SK-N-SH (cell line): ENCODE results near the gene RGS17. TPM values are rescaled to one million over a fixed set of nuclear protein-coding genes. Genes with fewer than 3 reads are reported as not detected.

ENCODE experiments used
- CTCF ChIA-PET: fragments of 300-600, 350-600 bp; formaldehyde crosslinking; extraction: SDS; loops from one replicate; lab custom pipeline; 2021; lab: Yijun Ruan, JAX
- POLR2A ChIA-PET: fragments of 350-600 bp; sonication (Branson Sonifier 250); formaldehyde crosslinking; extraction: SDS; loops from one replicate; lab custom pipeline; 2020; ENCODE audit warnings: antibody characterized with exemption, inconsistent platforms; lab: Yijun Ruan, JAX
- DNase-seq: peaks from one replicate; pipeline ENCODE4 v3.0.0; 2012
- H2AFZ ChIP-seq: fragments of 200-600 bp; sonication (generic); 2 replicates; pipeline ENCODE4 v1.8.1; 2016; ENCODE audit warnings: antibody characterized with exemption, mild to moderate bottlenecking, low read depth
- H3F3A ChIP-seq: fragments of 200-600 bp; sonication (generic); replicated peaks from 2 replicates; pipeline ENCODE3; 2016; ENCODE audit warnings: antibody characterized with exemption, mild to moderate bottlenecking; ENCODE audit not compliant: insufficient read depth
- H3K27ac ChIP-seq, 2 experiments: fragments of 200-500 bp in 1 of 2; fragments of 200-600 bp in 1 of 2; sonication (Bioruptor generic) in 1 of 2; sonication (generic), shearing (Covaris generic) in 1 of 2; 2 replicates each; pipeline versions ENCODE4 v1.5.1 to v1.6.1; 2014 to 2016; ENCODE audit warnings: low read depth in 2 of 2, inconsistent platforms in 1 of 2, low read length in 1 of 2, mild to moderate bottlenecking in 1 of 2, mixed read lengths in 1 of 2
- H3K27me3 ChIP-seq: fragments of 200-600 bp; sonication (generic), shearing (Covaris generic); 2 replicates; pipeline ENCODE4 v1.6.1; 2016; ENCODE audit warnings: mixed run types; ENCODE audit not compliant: insufficient read depth
- H3K36me3 ChIP-seq, 2 experiments: fragments of 200-500 bp in 1 of 2; fragments of 200-600 bp in 1 of 2; sonication (Bioruptor generic) in 1 of 2; sonication (generic) in 1 of 2; replicated peaks in 1 of 2; 2 replicates each; pipeline versions ENCODE3 to v1.5.1; 2014 to 2016; ENCODE audit warnings: low read length in 1 of 2, mild to moderate bottlenecking in 1 of 2; ENCODE audit not compliant: insufficient read depth in 2 of 2, control insufficient read depth in 1 of 2
- H3K4me1 ChIP-seq, 2 experiments: fragments of 200-500 bp in 1 of 2; fragments of 200-600 bp in 1 of 2; sonication (Bioruptor generic) in 1 of 2; sonication (generic), shearing (Covaris generic) in 1 of 2; 2 replicates each; pipeline versions ENCODE4 v1.5.1 to v1.6.1; 2014 to 2016; ENCODE audit warnings: low read depth in 1 of 2, low read length in 1 of 2, mixed run types in 1 of 2; ENCODE audit not compliant: insufficient read depth in 2 of 2, control insufficient read depth in 1 of 2
- H3K4me2 ChIP-seq: fragments of 200-600 bp; sonication (generic), shearing (Covaris generic); 2 replicates; pipeline ENCODE4 v1.6.1; 2017; ENCODE audit warnings: mixed run types
- H3K4me3 ChIP-seq, 2 experiments: fragments of 200-500 bp in 1 of 2; fragments of 200-600 bp in 1 of 2; sonication (Bioruptor generic) in 1 of 2; sonication (generic), shearing (Covaris generic) in 1 of 2; 2 replicates each; pipeline versions ENCODE4 v1.5.1 to v1.8.1; 2014 to 2016; ENCODE audit warnings: low read depth in 2 of 2, inconsistent platforms in 1 of 2, low read length in 1 of 2, mild to moderate bottlenecking in 1 of 2, mixed read lengths in 1 of 2, moderate library complexity in 1 of 2
- H3K79me2 ChIP-seq: fragments of 200-600 bp; sonication (generic); 2 replicates; pipeline ENCODE4 v1.8.1; 2017; ENCODE audit warnings: mild to moderate bottlenecking; ENCODE audit not compliant: insufficient read depth
- H3K9ac ChIP-seq: fragments of 200-600 bp; sonication (generic); 2 replicates; pipeline ENCODE4 v1.6.1; 2017; ENCODE audit warnings: mixed run types
- H3K9me2 ChIP-seq: fragments of 200-600 bp; sonication (generic); 2 replicates; pipeline ENCODE4 v1.6.1; 2017; ENCODE audit warnings: mixed run types
- H3K9me3 ChIP-seq: fragments of 200-600 bp; sonication (generic); 2 replicates; pipeline ENCODE4 v1.6.1; 2017; ENCODE audit warnings: mixed run types, mild to moderate bottlenecking, moderate library complexity
- H4K20me1 ChIP-seq: fragments of 200-600 bp; sonication (generic); 2 replicates; pipeline ENCODE4 v1.6.1; 2017; ENCODE audit warnings: mild to moderate bottlenecking, mixed run types; ENCODE audit not compliant: insufficient read depth
- CHD2 ChIP-seq: fragments of 150-350 bp; IDR thresholded peaks from 2 replicates; pipeline ENCODE4 v1.6.1; 2018; ENCODE audit warnings: low read length; ENCODE audit not compliant: partially characterized antibody
- FOXM1 ChIP-seq: IDR thresholded peaks from 2 replicates; pipeline ENCODE4 v1.4.0; 2012; ENCODE audit warnings: low read depth, mild to moderate bottlenecking
- MEF2A ChIP-seq: IDR thresholded peaks from 2 replicates; pipeline ENCODE4 v1.4.0; 2012; ENCODE audit warnings: low read depth, borderline replicate concordance
- MXI1 ChIP-seq: IDR thresholded peaks from 2 replicates; pipeline ENCODE4 v1.6.1; 2012; ENCODE audit warnings: mild to moderate bottlenecking, low read depth, low read length, improper control_type of control experiment
- NFIC ChIP-seq: IDR thresholded peaks from 2 replicates; pipeline ENCODE4 v1.4.0; 2012; ENCODE audit warnings: borderline replicate concordance
- NRF1 ChIP-seq: IDR thresholded peaks from 2 replicates; pipeline ENCODE4 v1.6.1; 2012; ENCODE audit warnings: low read depth, mild to moderate bottlenecking, low read length
- RCOR1 ChIP-seq: fragments of 150-350 bp; IDR thresholded peaks from 2 replicates; pipeline ENCODE4 v1.6.1; 2017; ENCODE audit warnings: antibody characterized with exemption, low read length
- TAF1 ChIP-seq: IDR thresholded peaks from 2 replicates; pipeline ENCODE4 v1.6.1; 2012; ENCODE audit warnings: low read depth, mild to moderate bottlenecking, low read length, moderate library complexity, borderline replicate concordance
- TEAD4 ChIP-seq: IDR thresholded peaks from 2 replicates; pipeline ENCODE4 v1.4.0; 2012; ENCODE audit warnings: mild to moderate bottlenecking, borderline replicate concordance; ENCODE audit not compliant: insufficient read depth
- USF2 ChIP-seq: fragments of 150-350 bp; IDR thresholded peaks from 2 replicates; pipeline ENCODE4 v1.6.1; 2017; ENCODE audit warnings: antibody characterized with exemption, low read length, low read depth, borderline replicate concordance
- WGBS: methylation state at CpG from one replicate; pipeline ENCODE4 v1.1.6; 2017; ENCODE audit warnings: low lambda C conversion rate; 5-methylcytosine and 5-hydroxymethylcytosine counted together
- polyA plus RNA-seq, 3 experiments: library from polyadenylated mRNA; depleted of rRNA; stranded (reverse); fragments of >200 nt; gene quantifications; 2 replicates each; pipeline ENCODE4 v1.2.3, GENCODE V29; 2012
- TF ChIP-seq, protein P1 (sequence below): IDR thresholded peaks from 2 replicates; pipeline ENCODE4; 2012

The RGS17 gene
- polyA plus RNA-seq, 1 of the 3 experiments (the other 2 are of a cell fraction): 1.4 TPM

DNA sequence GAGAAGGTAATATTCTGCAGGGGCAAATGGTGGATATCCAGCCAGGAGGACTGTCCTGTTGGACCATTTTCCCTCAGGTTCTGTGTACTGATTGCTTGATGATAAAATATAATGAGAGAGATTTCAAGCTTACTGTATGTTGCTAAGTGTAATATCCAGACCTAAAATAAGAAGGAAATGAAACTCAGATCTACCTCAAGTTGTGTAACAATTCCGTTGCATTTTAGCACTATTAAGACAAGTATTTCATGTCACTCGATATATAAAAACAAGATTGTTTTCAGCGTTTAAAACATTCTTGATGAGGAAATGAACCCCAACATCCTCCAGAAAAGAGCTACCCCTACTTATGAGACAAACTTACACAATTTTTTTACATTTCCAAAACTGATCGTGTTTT, 57.2 kb downstream of the RGS17 start (continued):
- no peak for TF ChIP-seq USF2
- TF ChIP-seq TEAD4: no peak
- TF ChIP-seq MXI1: no peak

GRCh38 chr6:153070756-153071155, 60.3 kb downstream of the RGS17 start:
- 94% methylated on average over 7 of the region's 7 CpGs for WGBS
- peaks cover 0 to 3% of the 10 kb centered on the region in 2 experiments; a peak in 1 of 4 replicates for H3K4me1 ChIP-seq
- H3K9me2 ChIP-seq: no peaks in the 10 kb centered on the region
- no peaks in the 10 kb centered on the region for H3K27me3 ChIP-seq
- TF ChIP-seq, protein P1, sequence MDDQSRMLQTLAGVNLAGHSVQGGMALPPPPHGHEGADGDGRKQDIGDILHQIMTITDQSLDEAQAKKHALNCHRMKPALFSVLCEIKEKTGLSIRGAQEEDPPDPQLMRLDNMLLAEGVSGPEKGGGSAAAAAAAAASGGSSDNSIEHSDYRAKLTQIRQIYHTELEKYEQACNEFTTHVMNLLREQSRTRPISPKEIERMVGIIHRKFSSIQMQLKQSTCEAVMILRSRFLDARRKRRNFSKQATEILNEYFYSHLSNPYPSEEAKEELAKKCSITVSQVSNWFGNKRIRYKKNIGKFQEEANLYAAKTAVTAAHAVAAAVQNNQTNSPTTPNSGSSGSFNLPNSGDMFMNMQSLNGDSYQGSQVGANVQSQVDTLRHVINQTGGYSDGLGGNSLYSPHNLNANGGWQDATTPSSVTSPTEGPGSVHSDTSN: no peak
- TF ChIP-seq RCOR1 (no peak), CHD2 (no peak), MXI1 (no peak), NFIC (no peak)
- H3K27ac ChIP-seq: no peak overlapping the region
- no peak overlapping the region for H2AFZ ChIP-seq
- H3K79me2 ChIP-seq: no peaks in the 10 kb centered on the region
- no peaks in the 10 kb centered on the region for H4K20me1 ChIP-seq
- no peak overlapping the region for H3K4me3 ChIP-seq
- POLR2A ChIA-PET: no interaction called here
- no peak for DNase-seq
- CTCF ChIA-PET: no interaction called here
- H3K9me3 ChIP-seq: no peaks in the 10 kb centered on the region
- H3K9ac ChIP-seq: no peak overlapping the region
- no peak overlapping the region for H3K4me2 ChIP-seq
- H3K36me3 ChIP-seq: no peaks in the 10 kb centered on the region
- no peaks in the 10 kb centered on the region for H3F3A ChIP-seq

DNA sequence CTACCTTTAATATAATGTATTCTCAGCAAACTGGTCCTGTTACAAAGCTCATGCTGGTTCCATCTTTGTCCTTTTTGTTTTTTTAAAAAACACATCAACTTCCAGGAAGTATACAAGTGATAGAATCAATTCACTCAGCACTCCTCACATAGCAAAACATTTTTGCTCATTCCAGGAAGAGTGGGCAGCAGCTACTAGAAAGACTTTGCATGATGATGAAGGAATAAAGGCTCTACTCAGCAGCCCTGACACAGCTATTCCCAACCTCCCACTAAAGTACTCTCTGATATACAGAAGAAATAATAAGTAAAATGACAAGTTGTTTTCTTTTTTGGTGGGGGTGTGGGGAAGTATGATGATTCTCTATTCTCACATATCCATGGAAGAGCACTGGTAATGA, 61.2 kb downstream of the RGS17 start:
- H3K79me2 ChIP-seq: no peaks in the 10 kb centered on the region
- H3K4me3 ChIP-seq: no peak overlapping the region
- H3K4me2 ChIP-seq: no peak overlapping the region
- ChIA-PET POLR2A (no interaction called here), CTCF (no interaction called here)
- no peak for TF ChIP-seq FOXM1
- TF ChIP-seq NRF1: no peak
- no peak for TF ChIP-seq TAF1
- no peak for TF ChIP-seq MEF2A
- no peak overlapping the region for H3K27ac ChIP-seq
- DNase-seq: no peak
- H3K9ac ChIP-seq: no peak overlapping the region
- H3F3A ChIP-seq: no peaks in the 10 kb centered on the region
- no peaks in the 10 kb centered on the region for H3K36me3 ChIP-seq
- H3K9me3 ChIP-seq: no peaks in the 10 kb centered on the region
- no peak overlapping the region for H2AFZ ChIP-seq
- H4K20me1 ChIP-seq: no peaks in the 10 kb centered on the region
- H3K9me2 ChIP-seq: no peaks in the 10 kb centered on the region
- H3K27me3 ChIP-seq: no peaks in the 10 kb centered on the region
- H3K4me1 ChIP-seq: no peaks in the 10 kb centered on the region
